Breast epithelium (tissue), 3 donors: Measurements from ENCODE around the gene INMT.

Source experiments
- POLR2AphosphoS5 ChIP-seq, 3 donors: sonication (generic); formaldehyde crosslinking; IDR thresholded peaks; one replicate each; pipeline ENCODE4 v1.6.1; 2017; ENCODE audit warnings: antibody characterized with exemption in 3 of 3
- TF ChIP-seq, protein P1 (sequence below), 3 donors: fragments of 450-650 bp; IDR thresholded peaks; one replicate each; pipeline ENCODE4 v1.5.1; 2016 to 2017; ENCODE audit warnings: antibody characterized with exemption in 3 of 3, mild to moderate bottlenecking in 3 of 3, moderate library complexity in 3 of 3

DNA sequence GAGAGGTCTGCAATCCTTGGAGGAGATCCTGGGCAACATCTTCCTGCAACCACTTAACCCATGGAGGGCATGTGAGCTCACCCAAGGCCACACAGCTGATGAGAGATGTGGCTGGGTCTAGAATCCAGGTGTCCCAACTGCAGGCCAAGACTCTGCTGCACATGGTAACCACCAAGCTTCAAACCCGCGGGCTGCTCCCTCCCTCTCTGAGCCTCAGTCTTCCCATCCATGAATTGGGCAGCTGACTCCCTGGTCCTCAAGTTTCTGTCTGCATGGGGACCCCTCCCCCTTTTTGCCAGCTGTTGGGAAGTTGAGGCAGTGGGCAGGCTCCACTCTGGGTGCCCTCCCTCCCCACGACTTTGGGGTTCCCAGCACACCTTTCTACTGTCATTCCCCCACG, 20.9 kb upstream of the INMT start:
- TF ChIP-seq, protein P1, sequence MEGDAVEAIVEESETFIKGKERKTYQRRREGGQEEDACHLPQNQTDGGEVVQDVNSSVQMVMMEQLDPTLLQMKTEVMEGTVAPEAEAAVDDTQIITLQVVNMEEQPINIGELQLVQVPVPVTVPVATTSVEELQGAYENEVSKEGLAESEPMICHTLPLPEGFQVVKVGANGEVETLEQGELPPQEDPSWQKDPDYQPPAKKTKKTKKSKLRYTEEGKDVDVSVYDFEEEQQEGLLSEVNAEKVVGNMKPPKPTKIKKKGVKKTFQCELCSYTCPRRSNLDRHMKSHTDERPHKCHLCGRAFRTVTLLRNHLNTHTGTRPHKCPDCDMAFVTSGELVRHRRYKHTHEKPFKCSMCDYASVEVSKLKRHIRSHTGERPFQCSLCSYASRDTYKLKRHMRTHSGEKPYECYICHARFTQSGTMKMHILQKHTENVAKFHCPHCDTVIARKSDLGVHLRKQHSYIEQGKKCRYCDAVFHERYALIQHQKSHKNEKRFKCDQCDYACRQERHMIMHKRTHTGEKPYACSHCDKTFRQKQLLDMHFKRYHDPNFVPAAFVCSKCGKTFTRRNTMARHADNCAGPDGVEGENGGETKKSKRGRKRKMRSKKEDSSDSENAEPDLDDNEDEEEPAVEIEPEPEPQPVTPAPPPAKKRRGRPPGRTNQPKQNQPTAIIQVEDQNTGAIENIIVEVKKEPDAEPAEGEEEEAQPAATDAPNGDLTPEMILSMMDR (IDR thresholded peaks at IDR 0.05): no peak
- no peak for TF ChIP-seq POLR2AphosphoS5 (IDR thresholded peaks at IDR 0.05)
